Progenitor cell of endocrine pancreas (in vitro differentiated cells): ENCODE data around the gene NT5C3A. TPM values are rescaled to one million over a fixed set of nuclear protein-coding genes. Genes with fewer than 3 reads are reported as not detected.
"Not testable (repeated sequence)": the region's sequence is repeated elsewhere in the genome, so short reads cannot be mapped to it uniquely, and the experiment has no call there.

Experiments used
- DNase-seq: peaks from one replicate; pipeline ENCODE4 v3.0.0; 2021; ENCODE audit warnings: low spot score; ENCODE audit not compliant: unreplicated experiment
- H3K27ac Mint-ChIP-seq: 2 replicates; pipeline ENCODE4 v1.8.0; 2021; ENCODE audit warnings: mild to moderate bottlenecking, moderate library complexity, mixed read lengths
- H3K27me3 Mint-ChIP-seq: 2 replicates; pipeline ENCODE4 v1.8.0; 2021; ENCODE audit warnings: mixed read lengths
- H3K36me3 Mint-ChIP-seq: 2 replicates; pipeline ENCODE4 v1.8.0; 2022; ENCODE audit warnings: mixed read lengths; ENCODE audit not compliant: insufficient read depth
- H3K4me1 Mint-ChIP-seq: 2 replicates; pipeline ENCODE4 v1.8.0; 2021; ENCODE audit warnings: low read depth, mixed read lengths
- H3K4me3 Mint-ChIP-seq: 2 replicates; pipeline ENCODE4 v1.8.0; 2021; ENCODE audit warnings: low read depth, mild to moderate bottlenecking, moderate library complexity, mixed read lengths
- H3K9me3 Mint-ChIP-seq: 2 replicates; pipeline ENCODE4 v1.8.0; 2021; ENCODE audit warnings: low read depth, mixed read lengths
- CTCF ChIP-seq: fragments of 200-600 bp; sonication (generic); IDR thresholded peaks from one replicate; pipeline ENCODE4 v1.5.0; 2021; ENCODE audit warnings: antibody characterized with exemption, mild to moderate bottlenecking; ENCODE audit not compliant: unreplicated experiment
- total RNA-seq: library from RNA; stranded (reverse); gene quantifications from 2 replicates; pipeline ENCODE4 v1.2.1, GENCODE V29; 2021

Gene NT5C3A
- total RNA-seq, 1 donor from 2014 or later, result 35.0 TPM

DNA sequence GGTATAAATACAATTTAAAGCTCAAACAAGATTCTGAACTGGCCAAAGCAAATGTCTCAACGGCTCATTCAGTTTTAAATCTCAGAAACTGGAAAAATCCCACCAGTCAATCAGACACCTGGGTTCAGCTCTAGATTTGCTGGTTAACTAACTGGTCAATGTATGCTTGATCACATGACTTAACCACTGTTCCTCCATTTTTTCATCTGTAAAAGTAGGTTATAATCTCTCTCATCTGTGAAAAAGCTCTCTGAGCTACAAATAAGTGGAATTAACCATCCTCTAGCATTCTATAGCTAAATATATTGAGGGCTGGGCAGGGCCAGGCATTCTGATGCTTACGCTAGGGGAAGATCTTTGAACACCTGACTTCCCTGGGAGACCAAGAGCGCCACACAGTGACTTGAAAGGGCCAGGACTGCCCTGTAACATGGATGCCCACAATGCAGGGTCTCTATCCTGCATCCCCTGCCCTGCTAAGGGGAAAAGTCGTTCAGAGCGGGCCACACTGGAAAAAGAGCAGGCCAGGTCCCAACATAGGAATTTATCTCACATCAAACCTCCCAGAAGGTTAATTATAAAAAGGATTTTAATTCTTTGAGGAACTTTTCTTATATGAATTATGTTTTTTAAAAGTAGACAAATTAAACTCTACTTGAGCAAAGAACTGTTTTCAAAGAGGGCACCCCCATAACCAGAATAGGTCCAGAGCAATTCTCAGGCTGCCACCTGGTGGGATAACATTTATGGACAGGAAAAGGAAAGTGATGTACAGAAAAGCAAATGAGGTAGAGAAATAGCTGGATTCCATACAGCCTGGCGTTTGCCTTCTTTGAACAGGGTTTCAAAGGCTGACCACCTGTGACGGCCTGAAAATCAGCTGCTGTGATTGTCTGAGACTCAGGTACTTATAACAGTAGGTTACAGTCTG, 44.8 kb upstream of the NT5C3A start:
- Mint-ChIP-seq H3K27ac (peak overlapping the region; percentile 97), H3K36me3 (peaks cover 4% of the 10 kb centered on the region), H3K9me3 (no peaks in the 10 kb centered on the region), H3K4me1 (peaks cover 31% of the 10 kb centered on the region), H3K27me3 (no peaks in the 10 kb centered on the region), H3K4me3 (peak overlapping the region; percentile 94)
- TF ChIP-seq CTCF, result peak; percentile 52
- DNase-seq, result no peak

DNA sequence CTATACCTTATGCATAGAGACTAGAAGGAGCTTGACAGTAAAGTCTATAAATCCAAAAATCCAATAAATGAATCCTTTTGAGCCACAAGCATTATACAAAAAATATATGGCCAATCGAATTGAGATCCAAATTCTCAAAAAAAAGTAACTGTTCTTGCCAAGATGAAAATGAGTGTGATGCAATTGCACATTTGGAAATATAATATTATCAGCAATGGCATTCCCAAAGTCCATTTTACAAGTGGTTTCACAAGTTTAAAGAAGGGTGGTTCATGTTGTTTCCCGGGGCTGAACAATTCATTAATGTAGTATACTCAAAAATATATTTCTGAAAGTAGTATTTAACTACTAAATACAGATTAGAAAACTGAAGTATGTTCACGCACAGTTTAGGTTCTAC, 39.3 kb upstream of the NT5C3A start:
- H3K27ac Mint-ChIP-seq, result no peak overlapping the region
- no peaks in the 10 kb centered on the region for H3K9me3 Mint-ChIP-seq
- TF ChIP-seq CTCF, result no peak
- H3K36me3 Mint-ChIP-seq, result peaks cover 17% of the 10 kb centered on the region
- H3K4me3 Mint-ChIP-seq, result no peak overlapping the region
- no peak for DNase-seq
- no peaks in the 10 kb centered on the region for H3K27me3 Mint-ChIP-seq
- peaks cover 1% of the 10 kb centered on the region for H3K4me1 Mint-ChIP-seq

GRCh38 chr7:33100770-33101169, 38.2 kb upstream of the NT5C3A start:
- no peaks in the 10 kb centered on the region for H3K27me3 Mint-ChIP-seq
- no peaks in the 10 kb centered on the region for H3K9me3 Mint-ChIP-seq
- H3K4me3 Mint-ChIP-seq, result no peak overlapping the region
- H3K27ac Mint-ChIP-seq, result no peak overlapping the region
- TF ChIP-seq CTCF, result no peak
- no peaks in the 10 kb centered on the region for H3K4me1 Mint-ChIP-seq
- peaks cover 22% of the 10 kb centered on the region for H3K36me3 Mint-ChIP-seq
- DNase-seq, result no peak

GRCh38 chr7:33099154-33099940, 36.8 kb upstream of the NT5C3A start:
- H3K27me3 Mint-ChIP-seq, result no peaks in the 10 kb centered on the region
- H3K4me3 Mint-ChIP-seq, result no peak overlapping the region
- DNase-seq, result no peak
- H3K27ac Mint-ChIP-seq, result no peak overlapping the region
- no peaks in the 10 kb centered on the region for H3K9me3 Mint-ChIP-seq
- no peaks in the 10 kb centered on the region for H3K4me1 Mint-ChIP-seq
- H3K36me3 Mint-ChIP-seq, result peaks cover 28% of the 10 kb centered on the region
- TF ChIP-seq CTCF, result no peak

GRCh38 chr7:33094745-33095275, 32.2 kb upstream of the NT5C3A start:
- H3K4me3 Mint-ChIP-seq, H3K27me3 Mint-ChIP-seq, DNase-seq, H3K4me1 Mint-ChIP-seq, H3K9me3 Mint-ChIP-seq, H3K27ac Mint-ChIP-seq: not testable (repeated sequence)
- peaks cover 24% of the 10 kb centered on the region for H3K36me3 Mint-ChIP-seq
